ENCODE measurements around the gene TNFAIP8L2. TPM values are rescaled to one million over a fixed set of nuclear protein-coding genes. Genes with fewer than 3 reads are reported as not detected.
A peak's percentile ranks its signal among the peaks of the same experiment; 100 is the strongest.

The TNFAIP8L2 gene
- total RNA-seq, 1 donor from 2014 or later: not detected

DNA sequence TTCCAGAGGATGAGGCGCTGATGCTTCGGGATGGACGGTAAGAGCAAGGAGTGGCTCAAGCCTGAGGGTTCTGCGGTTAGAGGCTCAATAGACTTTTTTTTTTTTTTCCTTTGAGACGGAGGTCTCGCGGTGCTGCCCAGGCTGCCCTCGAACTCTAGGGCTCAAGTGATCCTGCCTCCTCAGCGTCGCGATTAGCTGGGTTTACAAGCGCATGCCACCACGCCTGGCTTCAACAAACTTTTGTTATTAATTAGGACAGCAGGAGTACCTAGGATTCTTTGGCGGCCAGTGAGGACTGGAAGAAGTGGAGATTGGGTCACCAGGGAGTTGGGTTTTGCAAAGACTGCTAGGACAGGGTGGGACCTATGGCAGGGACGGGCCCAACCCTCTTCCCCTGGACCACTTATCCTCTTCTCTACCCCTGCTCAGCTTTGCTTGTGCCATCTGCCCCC is 10.1 kb downstream of the TNFAIP8L2 start:
- H3K4me1 ChIP-seq: peaks cover 10 to 23% of the 10 kb centered on the region in 2 donors
- TF ChIP-seq, protein P1, sequence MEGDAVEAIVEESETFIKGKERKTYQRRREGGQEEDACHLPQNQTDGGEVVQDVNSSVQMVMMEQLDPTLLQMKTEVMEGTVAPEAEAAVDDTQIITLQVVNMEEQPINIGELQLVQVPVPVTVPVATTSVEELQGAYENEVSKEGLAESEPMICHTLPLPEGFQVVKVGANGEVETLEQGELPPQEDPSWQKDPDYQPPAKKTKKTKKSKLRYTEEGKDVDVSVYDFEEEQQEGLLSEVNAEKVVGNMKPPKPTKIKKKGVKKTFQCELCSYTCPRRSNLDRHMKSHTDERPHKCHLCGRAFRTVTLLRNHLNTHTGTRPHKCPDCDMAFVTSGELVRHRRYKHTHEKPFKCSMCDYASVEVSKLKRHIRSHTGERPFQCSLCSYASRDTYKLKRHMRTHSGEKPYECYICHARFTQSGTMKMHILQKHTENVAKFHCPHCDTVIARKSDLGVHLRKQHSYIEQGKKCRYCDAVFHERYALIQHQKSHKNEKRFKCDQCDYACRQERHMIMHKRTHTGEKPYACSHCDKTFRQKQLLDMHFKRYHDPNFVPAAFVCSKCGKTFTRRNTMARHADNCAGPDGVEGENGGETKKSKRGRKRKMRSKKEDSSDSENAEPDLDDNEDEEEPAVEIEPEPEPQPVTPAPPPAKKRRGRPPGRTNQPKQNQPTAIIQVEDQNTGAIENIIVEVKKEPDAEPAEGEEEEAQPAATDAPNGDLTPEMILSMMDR (IDR thresholded peaks at IDR 0.05): no peak
- peak overlapping the region; percentile 65 to 71 for H3K4me3 ChIP-seq
- H3K27me3 ChIP-seq: no peaks in the 10 kb centered on the region
- H3K27ac ChIP-seq: peak overlapping the region; percentile 77 to 86
- H3K36me3 ChIP-seq: peaks cover 12 to 30% of the 10 kb centered on the region in 2 donors
- no peaks in the 10 kb centered on the region for H3K9me3 ChIP-seq
- intact Hi-C loops (cut with DNase I): loop anchor here (10.0 kb wide), 1 partner anchor 472 kb away; the partner anchor contains the start of gene GOLPH3L
- no peak for DNase-seq (ENCODE audit: low spot score in 2 of 2)

DNA sequence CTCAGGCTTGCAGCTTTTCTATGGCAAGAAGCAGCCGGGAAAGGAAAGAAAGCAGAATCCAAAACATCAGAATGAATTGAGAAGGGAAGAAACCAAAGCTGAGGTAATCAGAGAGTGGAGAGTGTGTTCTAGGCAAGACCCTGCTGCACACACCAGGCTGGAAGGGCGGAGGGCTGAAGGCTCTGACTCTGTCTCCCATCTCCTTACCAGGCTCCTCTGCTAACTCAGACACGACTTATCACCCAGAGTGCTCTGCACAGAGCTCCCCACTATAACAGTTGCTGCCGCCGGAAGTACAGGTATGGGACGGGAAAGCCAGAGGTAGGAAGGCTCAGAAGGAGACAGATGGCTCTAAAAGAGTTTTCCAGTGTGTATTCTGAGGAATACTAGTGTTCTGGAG is 10.7 kb downstream of the TNFAIP8L2 start:
- peak overlapping the region in 1 of 2 donors; percentile 71 for H3K4me3 ChIP-seq
- TF ChIP-seq, protein P1 (IDR thresholded peaks at IDR 0.05): no peak
- no peaks in the 10 kb centered on the region for H3K9me3 ChIP-seq
- H3K27me3 ChIP-seq: no peaks in the 10 kb centered on the region
- peaks cover 10 to 23% of the 10 kb centered on the region in 2 donors for H3K4me1 ChIP-seq
- H3K27ac ChIP-seq: no peak overlapping the region
- intact Hi-C loops (cut with DNase I): loop anchor here (10.0 kb wide), 1 partner anchor 472 kb away; the partner anchor contains the start of gene GOLPH3L
- peaks cover 10 to 26% of the 10 kb centered on the region in 2 donors for H3K36me3 ChIP-seq
- no peak for DNase-seq (ENCODE audit: low spot score in 2 of 2)

DNA sequence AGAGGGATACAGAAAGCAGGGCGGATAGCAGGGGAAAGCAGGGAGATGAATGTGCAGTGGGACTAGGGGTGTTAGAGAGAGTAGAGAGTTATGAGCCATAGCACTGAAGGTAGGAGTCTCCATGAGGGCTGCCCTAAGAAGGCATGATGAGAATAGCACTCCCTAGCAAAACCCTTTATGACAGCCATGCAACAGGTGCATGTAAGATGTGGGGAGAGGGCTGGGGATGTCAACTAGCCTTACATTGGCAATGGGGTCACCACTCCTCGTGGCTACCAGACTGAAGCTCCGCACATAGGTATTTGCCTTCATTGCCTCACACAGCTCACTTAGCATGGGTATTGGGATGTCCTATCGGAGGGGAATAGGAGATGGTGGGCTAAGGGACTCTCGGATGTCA is 14.7 kb downstream of the TNFAIP8L2 start:
- Histone ChIP-seq H3K9me3 (no peaks in the 10 kb centered on the region), H3K27ac (no peak overlapping the region), H3K27me3 (no peaks in the 10 kb centered on the region), H3K36me3 (peaks cover 24 to 42% of the 10 kb centered on the region in 2 donors), H3K4me1 (peaks cover 10% of the 10 kb centered on the region in 2 donors), H3K4me3 (no peak overlapping the region)
- intact Hi-C loops (cut with DNase I): no loop called here
- TF ChIP-seq, protein P1 (IDR thresholded peaks at IDR 0.05): no peak
- DNase-seq (ENCODE audit: low spot score in 2 of 2): no peak

DNA sequence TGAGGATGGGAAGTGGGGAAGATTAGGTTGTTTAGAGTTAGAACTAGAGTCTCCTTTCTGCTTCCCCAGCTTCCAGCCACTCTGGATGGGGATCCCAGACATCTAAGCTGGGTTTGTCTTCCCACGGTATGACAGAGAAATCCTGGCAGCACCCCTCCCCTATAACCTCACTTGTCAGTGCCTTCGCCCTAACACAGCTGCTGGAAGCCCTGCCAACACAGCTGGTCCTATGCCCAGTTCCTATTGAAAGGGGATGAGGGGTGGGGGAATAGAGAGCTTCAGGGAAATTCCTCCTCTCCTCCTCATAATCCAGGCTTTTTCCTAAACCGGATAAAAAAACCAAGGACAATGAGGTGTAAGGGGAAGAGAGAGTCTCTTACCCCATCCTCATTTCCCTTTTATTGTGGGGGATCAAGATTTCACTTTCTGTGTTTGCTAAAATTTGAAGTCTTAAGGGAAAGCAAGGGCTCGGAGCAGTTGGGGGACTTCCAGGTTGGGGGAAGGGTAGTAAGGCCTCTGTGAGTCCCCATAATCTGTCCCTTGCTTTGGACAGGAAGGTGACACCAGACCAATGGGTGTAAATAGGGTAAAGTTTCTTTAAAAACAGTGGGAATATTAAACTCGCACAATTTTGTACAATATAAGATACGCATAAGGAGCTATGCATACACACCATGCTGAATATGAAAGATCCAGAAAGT is 18.7 kb downstream of the TNFAIP8L2 start:
- Histone ChIP-seq H3K27ac (no peak overlapping the region), H3K4me1 (no peaks in the 10 kb centered on the region), H3K27me3 (no peaks in the 10 kb centered on the region), H3K36me3 (peaks cover 57 to 63% of the 10 kb centered on the region in 2 donors), H3K9me3 (no peaks in the 10 kb centered on the region), H3K4me3 (no peak overlapping the region)
- no peak for DNase-seq (ENCODE audit: low spot score in 2 of 2)
- intact Hi-C loops (cut with DNase I): no loop called here
- TF ChIP-seq, protein P1 (IDR thresholded peaks at IDR 0.05): no peak

DNA sequence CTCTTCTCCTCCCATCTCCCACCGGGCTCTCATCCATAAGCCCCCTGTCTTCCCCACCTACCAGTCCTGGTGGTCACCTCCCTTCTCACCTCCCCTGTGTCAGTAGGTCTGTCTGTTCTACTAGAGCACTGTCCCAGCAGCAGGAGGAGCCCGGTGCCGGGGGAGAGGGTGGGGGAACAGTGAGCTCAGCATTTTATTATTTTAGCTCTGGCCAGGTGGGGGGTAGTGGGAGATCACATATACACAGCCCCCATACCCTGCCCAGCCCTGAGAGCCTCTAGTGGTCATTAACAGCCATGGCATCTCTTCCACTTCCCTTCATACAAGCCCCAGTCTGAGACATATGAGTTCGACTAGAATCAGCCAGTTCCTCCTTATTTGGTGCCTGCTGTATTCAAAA is 19.4 kb downstream of the TNFAIP8L2 start, which contains the start of gene TMOD4:
TMOD4 (minus strand) TSS at position 119 of the 400 bp plus-strand sequence. CDS start 1,106 bp downstream, outside the sequence.
- TF ChIP-seq, protein P1 (IDR thresholded peaks at IDR 0.05): peak in 2 of 3 experiments; percentile 20 to 36
- no peaks in the 10 kb centered on the region for H3K9me3 ChIP-seq
- peaks cover 58 to 63% of the 10 kb centered on the region in 2 donors for H3K36me3 ChIP-seq
- DNase-seq (ENCODE audit: low spot score in 2 of 2): no peak
- no peaks in the 10 kb centered on the region for H3K27me3 ChIP-seq
- H3K27ac ChIP-seq: no peak within 1 kb of the TSS
- intact Hi-C loops (cut with DNase I): no loop called here
- no peaks in the 10 kb centered on the region for H3K4me1 ChIP-seq
- no peak within 1 kb of the TSS for H3K4me3 ChIP-seq
